HCT116 (cell line): ENCODE measurements around the gene CTNNA2. TPM values are rescaled to one million over a fixed set of nuclear protein-coding genes. Genes with fewer than 3 reads are reported as not detected.

Source experiments
- ATAC-seq: fragments of 200-7000 bp; cut with Tn5 transposase; 2 replicates; pipeline ENCODE4 v1.9.1; 2020; ENCODE audit warnings: mild to moderate bottlenecking, moderate library complexity
- BruUV-seq: library from RNA; stranded (reverse); fragments of 400-500 nt; replicated peaks from 2 replicates; lab custom pipeline; 2021; lab: Mats Ljungman, UMichigan
- CTCF ChIA-PET: fragments of 300-600 bp; sonication (Branson Sonifier 250); formaldehyde crosslinking; loops from one replicate; lab custom pipeline; 2021; ENCODE audit warnings: antibody characterized with exemption; lab: Charles Lee
- POLR2A ChIA-PET: fragments of 300-600, 350-600 bp; sonication (Branson Sonifier 250); formaldehyde crosslinking; loops from one replicate; lab custom pipeline; 2021; ENCODE audit warnings: antibody characterized with exemption; lab: Charles Lee
- RAD21 ChIA-PET, 2 experiments: fragments of 300-600 bp; sonication (Branson Sonifier 250); formaldehyde crosslinking; loops; one replicate each; lab custom pipeline; 2023; ENCODE audit warnings: low total read pairs in 2 of 2; ENCODE audit not compliant: uncharacterized antibody in 2 of 2, unreplicated experiment in 2 of 2, low non-redundant PET in 1 of 2; lab: Charles Lee
- DNase-seq: peaks from one replicate; pipeline ENCODE4 v3.0.0-alpha.2; 2010; ENCODE audit warnings: low read depth, low spot score
- H2AFZ ChIP-seq: fragments of 200-600 bp; shearing (Covaris generic), sonication (generic); 2 replicates; pipeline ENCODE4 v1.6.1; 2017; ENCODE audit warnings: low read depth, mixed run types, mixed read lengths, antibody characterized with exemption, low read length; ENCODE audit not compliant: poor library complexity, severe bottlenecking
- H3K27ac ChIP-seq: 2 replicates; pipeline ENCODE4 v1.5.1; 2012; ENCODE audit warnings: low read depth, low read length
- H3K27me3 ChIP-seq: fragments of 200-600 bp; sonication (generic); 2 replicates; pipeline ENCODE4 v1.6.1; 2016; ENCODE audit warnings: mixed run types, low read length, mixed read lengths; ENCODE audit not compliant: insufficient read depth
- H3K36me3 ChIP-seq, 2 experiments: fragments of 200-500 bp in 1 of 2; fragments of 200-600 bp in 1 of 2; sonication (Bioruptor generic) in 1 of 2; sonication (generic) in 1 of 2; 2 replicates each; pipeline versions ENCODE4 v1.5.1 to v1.6.1; 2014 to 2016; ENCODE audit warnings: low read length in 2 of 2, inconsistent platforms in 1 of 2, mixed read lengths in 1 of 2, mixed run types in 1 of 2; ENCODE audit not compliant: insufficient read depth in 2 of 2, control insufficient read depth in 1 of 2
- H3K4me1 ChIP-seq, 2 experiments: fragments of 200-600 bp in 1 of 2; sonication (generic) in 1 of 2; 2 replicates each; pipeline versions ENCODE4 v1.5.1 to v1.6.1; 2012 to 2017; ENCODE audit warnings: low read length in 2 of 2, inconsistent platforms in 1 of 2, mild to moderate bottlenecking in 1 of 2, mixed read lengths in 1 of 2, mixed run types in 1 of 2, moderate library complexity in 1 of 2; ENCODE audit not compliant: insufficient read depth in 2 of 2, control insufficient read depth in 1 of 2
- H3K4me2 ChIP-seq: fragments of 200-600 bp; sonication (generic); 2 replicates; pipeline ENCODE4 v1.6.1; 2017; ENCODE audit warnings: mixed run types, low read length, mixed read lengths
- H3K4me3 ChIP-seq, 2 experiments: fragments of 200-600 bp in 1 of 2; sonication (generic) in 1 of 2; replicated peaks in 1 of 2; 2 replicates each; pipeline ENCODE4 v1.5.1; 2011 to 2016; ENCODE audit warnings: low read length in 2 of 2, control low read depth in 1 of 2, low read depth in 1 of 2, mild to moderate bottlenecking in 1 of 2, mixed read lengths in 1 of 2, mixed run types in 1 of 2
- H3K79me2 ChIP-seq: fragments of 200-600 bp; sonication (generic); 2 replicates; pipeline ENCODE4 v1.6.1; 2017; ENCODE audit warnings: mild to moderate bottlenecking, mixed run types, low read length, moderate library complexity, mixed read lengths; ENCODE audit not compliant: insufficient read depth
- H3K9ac ChIP-seq: fragments of 200-600 bp; sonication (generic); 2 replicates; pipeline ENCODE4 v1.6.1; 2016; ENCODE audit warnings: low read length, mixed read lengths
- H3K9me2 ChIP-seq: fragments of 200-600 bp; sonication (generic), shearing (Covaris generic); 2 replicates; pipeline ENCODE4 v1.6.1; 2017; ENCODE audit warnings: mixed run types, mild to moderate bottlenecking, moderate library complexity; ENCODE audit not compliant: insufficient read depth
- H3K9me3 ChIP-seq, 2 experiments: fragments of 200-500 bp in 1 of 2; fragments of 200-600 bp in 1 of 2; sonication (Bioruptor generic) in 1 of 2; sonication (generic) in 1 of 2; 2 replicates each; pipeline ENCODE4 v1.6.1; 2014 to 2017; ENCODE audit warnings: low read length in 2 of 2, mixed read lengths in 2 of 2, inconsistent platforms in 1 of 2, low read depth in 1 of 2, mild to moderate bottlenecking in 1 of 2, mixed run types in 1 of 2, moderate library complexity in 1 of 2; ENCODE audit not compliant: control insufficient read depth in 1 of 2, insufficient read depth in 1 of 2
- H4K20me1 ChIP-seq: fragments of 200-600 bp; sonication (generic), shearing (Covaris generic); 2 replicates; pipeline ENCODE4 v1.6.1; 2017; ENCODE audit warnings: mixed run types, mild to moderate bottlenecking, moderate library complexity; ENCODE audit not compliant: insufficient read depth
- ATF3 ChIP-seq: IDR thresholded peaks from 2 replicates; pipeline ENCODE4 v1.6.1; 2012
- CTCF ChIP-seq, 3 experiments: fragments of 200-600 bp in 1 of 3; sonication (generic) in 1 of 3; IDR thresholded peaks in 2 of 3; conservative IDR thresholded peaks in 1 of 3; 2 replicates each; pipeline ENCODE4 v1.5.1; 2012 to 2017; ENCODE audit warnings: low read depth in 2 of 3, low read length in 2 of 3, antibody characterized with exemption in 1 of 3, borderline replicate concordance in 1 of 3, control low read depth in 1 of 3, mild to moderate bottlenecking in 1 of 3, mixed read lengths in 1 of 3, mixed run types in 1 of 3, moderate library complexity in 1 of 3; ENCODE audit not compliant: insufficient read depth in 1 of 3
- ELF1 ChIP-seq: IDR thresholded peaks from 2 replicates; pipeline ENCODE4 v1.6.1; 2012; ENCODE audit warnings: low read depth, borderline replicate concordance
- EZH2 ChIP-seq: fragments of 200-600 bp; sonication (generic); IDR thresholded peaks from 2 replicates; pipeline ENCODE4 v1.6.1; 2017; ENCODE audit warnings: antibody characterized with exemption, mixed run types
- EZH2phosphoT487 ChIP-seq: fragments of 200-600 bp; IDR thresholded peaks from 2 replicates; pipeline ENCODE4 v1.6.1; 2018; ENCODE audit warnings: antibody characterized with exemption, borderline replicate concordance
- FOSL1 ChIP-seq: IDR thresholded peaks from 2 replicates; pipeline ENCODE4 v1.6.1; 2012; ENCODE audit warnings: low read depth
- JUND ChIP-seq: IDR thresholded peaks from 2 replicates; pipeline ENCODE4 v1.6.1; 2012
- POLR2A ChIP-seq: IDR thresholded peaks from 2 replicates; pipeline ENCODE4 v1.7.0; 2011; ENCODE audit warnings: borderline replicate concordance; ENCODE audit not compliant: insufficient read depth, insufficient read length; ENCODE audit errors: extremely low read depth
- RAD21 ChIP-seq: IDR thresholded peaks from 2 replicates; pipeline ENCODE4 v1.6.1; 2012; ENCODE audit warnings: low read depth, mild to moderate bottlenecking
- SIN3A ChIP-seq: IDR thresholded peaks from 2 replicates; pipeline ENCODE4 v1.6.1; 2012; ENCODE audit warnings: low read depth
- SRF ChIP-seq: IDR thresholded peaks from 2 replicates; pipeline ENCODE4 v1.6.1; 2012; ENCODE audit warnings: low read depth
- YY1 ChIP-seq: IDR thresholded peaks from 2 replicates; pipeline ENCODE4 v1.6.1; 2011; ENCODE audit warnings: low read length, low read depth, moderate library complexity, mild to moderate bottlenecking; ENCODE audit not compliant: insufficient replicate concordance; ENCODE audit errors: extremely low read depth
- ZFX ChIP-seq: fragments of 450-650 bp; IDR thresholded peaks from 2 replicates; pipeline ENCODE4 v1.6.1; 2017
- ZNF274 ChIP-seq: fragments of 200-500 bp; sonication (Bioruptor generic); IDR thresholded peaks from 2 replicates; pipeline ENCODE4 v1.6.1; 2014; ENCODE audit warnings: mild to moderate bottlenecking, low read depth, low read length, inconsistent platforms
- intact Hi-C: fragments of 100-400 bp; cut with micrococcal nuclease; formaldehyde crosslinking; loops from 2 replicates; pipeline ENCODE4 v1.10.0; 2022
- total RNA-seq: library from RNA; stranded (reverse); gene quantifications from one replicate; pipeline ENCODE4 v1.2.1, GENCODE V29; 2021; ENCODE audit not compliant: unreplicated experiment
- TF ChIP-seq, protein P1 (sequence below): IDR thresholded peaks from 2 replicates; pipeline ENCODE4 v1.6.1; 2012
- TF ChIP-seq, protein P2 (sequence below): IDR thresholded peaks from 2 replicates; pipeline ENCODE4 v1.6.1; 2011; ENCODE audit warnings: mild to moderate bottlenecking, low read length, moderate library complexity; ENCODE audit not compliant: insufficient replicate concordance; ENCODE audit errors: extremely low read depth

The CTNNA2 gene
- total RNA-seq, 1 experiment from 2014 or later: not detected

GRCh38 chr2:79872656-79873055 is 359.8 kb downstream of the CTNNA2 start:
- ChIA-PET RAD21 (no interaction called here), CTCF (no interaction called here), POLR2A (no interaction called here)
- intact Hi-C loops: no loop called here
- Histone ChIP-seq H3K36me3 (no peaks in the 10 kb centered on the region), H3K79me2 (no peaks in the 10 kb centered on the region), H3K27ac (no peak overlapping the region), H3K27me3 (no peaks in the 10 kb centered on the region), H2AFZ (no peak overlapping the region), H3K9me2 (no peaks in the 10 kb centered on the region), H3K4me1 (no peaks in the 10 kb centered on the region), H3K9me3 (peaks cover 3 to 19% of the 10 kb centered on the region in 2 experiments; a peak in 1 of 4 replicates), H3K4me3 (no peak overlapping the region), H3K9ac (no peak overlapping the region), H3K4me2 (no peak overlapping the region), H4K20me1 (no peaks in the 10 kb centered on the region)
- BruUV-seq: no TSS peak
- TF ChIP-seq FOSL1 (no peak), ZNF274 (no peak), ATF3 (no peak), EZH2 (no peak), EZH2phosphoT487 (no peak), YY1 (no peak), JUND (no peak)
- DNase-seq (no peak), ATAC-seq (no peak)

GRCh38 chr2:79874015-79874414 is 361.2 kb downstream of the CTNNA2 start:
- CTCF ChIA-PET: no interaction called here
- Histone ChIP-seq H4K20me1 (no peaks in the 10 kb centered on the region), H3K9me3 (peaks cover 3 to 10% of the 10 kb centered on the region in 2 experiments; a peak in 1 of 4 replicates), H2AFZ (no peak overlapping the region)
- ATAC-seq: no peak
- no peak for DNase-seq
- TF ChIP-seq CTCF (IDR thresholded peaks at IDR 0.05 in 2 of 3, conservative IDR thresholded peaks at IDR 0.05 in 1 of 3; ENCODE audit: borderline replicate concordance in 1 of 3, insufficient read depth in 1 of 3, low read depth in 2 of 3, low read length in 2 of 3) (no peak), SIN3A (no peak), EZH2 (no peak), POLR2A (no peak), ELF1 (no peak), RAD21 (no peak), EZH2phosphoT487 (no peak), JUND (no peak), ZFX (no peak), YY1 (no peak), SRF (no peak), FOSL1 (no peak)
- TF ChIP-seq, protein P1, sequence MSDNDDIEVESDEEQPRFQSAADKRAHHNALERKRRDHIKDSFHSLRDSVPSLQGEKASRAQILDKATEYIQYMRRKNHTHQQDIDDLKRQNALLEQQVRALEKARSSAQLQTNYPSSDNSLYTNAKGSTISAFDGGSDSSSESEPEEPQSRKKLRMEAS: no peak
- TF ChIP-seq, protein P2, sequence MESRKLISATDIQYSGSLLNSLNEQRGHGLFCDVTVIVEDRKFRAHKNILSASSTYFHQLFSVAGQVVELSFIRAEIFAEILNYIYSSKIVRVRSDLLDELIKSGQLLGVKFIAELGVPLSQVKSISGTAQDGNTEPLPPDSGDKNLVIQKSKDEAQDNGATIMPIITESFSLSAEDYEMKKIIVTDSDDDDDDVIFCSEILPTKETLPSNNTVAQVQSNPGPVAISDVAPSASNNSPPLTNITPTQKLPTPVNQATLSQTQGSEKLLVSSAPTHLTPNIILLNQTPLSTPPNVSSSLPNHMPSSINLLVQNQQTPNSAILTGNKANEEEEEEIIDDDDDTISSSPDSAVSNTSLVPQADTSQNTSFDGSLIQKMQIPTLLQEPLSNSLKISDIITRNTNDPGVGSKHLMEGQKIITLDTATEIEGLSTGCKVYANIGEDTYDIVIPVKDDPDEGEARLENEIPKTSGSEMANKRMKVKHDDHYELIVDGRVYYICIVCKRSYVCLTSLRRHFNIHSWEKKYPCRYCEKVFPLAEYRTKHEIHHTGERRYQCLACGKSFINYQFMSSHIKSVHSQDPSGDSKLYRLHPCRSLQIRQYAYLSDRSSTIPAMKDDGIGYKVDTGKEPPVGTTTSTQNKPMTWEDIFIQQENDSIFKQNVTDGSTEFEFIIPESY: no peak
- TF ChIP-seq, all 23 proteins: peak for 0
- no peak overlapping the region for H3K4me3 ChIP-seq
- no peak overlapping the region for H3K9ac ChIP-seq
- no peak overlapping the region for H3K4me2 ChIP-seq
- ChIA-PET RAD21 (no interaction called here), POLR2A (no interaction called here)
- H3K4me1 ChIP-seq: no peaks in the 10 kb centered on the region
- intact Hi-C loops: no loop called here
- no peak overlapping the region for H3K27ac ChIP-seq
- no peaks in the 10 kb centered on the region for H3K36me3 ChIP-seq
- no peaks in the 10 kb centered on the region for H3K79me2 ChIP-seq
- no peaks in the 10 kb centered on the region for H3K9me2 ChIP-seq
- H3K27me3 ChIP-seq: no peaks in the 10 kb centered on the region
- BruUV-seq: no TSS peak
